Endothelial cell of umbilical vein (primary cell): ENCODE measurements around the gene LIM2.

Experiments used
- CTCF ChIP-seq, 2 donors: IDR thresholded peaks; 1 replicate in 1 of 2; 2 replicates in 1 of 2; pipeline ENCODE4 v1.5.1; 2011; ENCODE audit warnings: low read length in 2 of 2, mild to moderate bottlenecking in 2 of 2, moderate library complexity in 2 of 2, control low read depth in 1 of 2, inconsistent platforms in 1 of 2, low read depth in 1 of 2; ENCODE audit not compliant: insufficient read depth in 1 of 2; ENCODE audit errors: extremely low read depth in 1 of 2
- POLR2A ChIP-seq: IDR thresholded peaks from 2 replicates; pipeline ENCODE4 v1.6.1; 2012; ENCODE audit warnings: low read depth, mild to moderate bottlenecking, control low read depth, low read length

GRCh38 chr19:51333836-51334460 is 53.8 kb downstream of the LIM2 start:
- no peak for TF ChIP-seq CTCF (IDR thresholded peaks at IDR 0.05; ENCODE audit: extremely low read depth in 1 of 2, insufficient read depth in 1 of 2, low read depth in 1 of 2, low read length in 2 of 2)
- TF ChIP-seq POLR2A: no peak
